Hypothalamus (tissue), 51 donors: ENCODE results near the gene RAVER2.
"Not testable (repeated sequence)": the region's sequence is repeated elsewhere in the genome, so short reads cannot be mapped to it uniquely, and the experiment has no call there.

ENCODE experiments used
- DNase-seq, 51 donors: peaks; one replicate each; lab custom pipeline; 2025; lab: John Stamatoyannopoulos, UW

Gene RAVER2

DNA sequence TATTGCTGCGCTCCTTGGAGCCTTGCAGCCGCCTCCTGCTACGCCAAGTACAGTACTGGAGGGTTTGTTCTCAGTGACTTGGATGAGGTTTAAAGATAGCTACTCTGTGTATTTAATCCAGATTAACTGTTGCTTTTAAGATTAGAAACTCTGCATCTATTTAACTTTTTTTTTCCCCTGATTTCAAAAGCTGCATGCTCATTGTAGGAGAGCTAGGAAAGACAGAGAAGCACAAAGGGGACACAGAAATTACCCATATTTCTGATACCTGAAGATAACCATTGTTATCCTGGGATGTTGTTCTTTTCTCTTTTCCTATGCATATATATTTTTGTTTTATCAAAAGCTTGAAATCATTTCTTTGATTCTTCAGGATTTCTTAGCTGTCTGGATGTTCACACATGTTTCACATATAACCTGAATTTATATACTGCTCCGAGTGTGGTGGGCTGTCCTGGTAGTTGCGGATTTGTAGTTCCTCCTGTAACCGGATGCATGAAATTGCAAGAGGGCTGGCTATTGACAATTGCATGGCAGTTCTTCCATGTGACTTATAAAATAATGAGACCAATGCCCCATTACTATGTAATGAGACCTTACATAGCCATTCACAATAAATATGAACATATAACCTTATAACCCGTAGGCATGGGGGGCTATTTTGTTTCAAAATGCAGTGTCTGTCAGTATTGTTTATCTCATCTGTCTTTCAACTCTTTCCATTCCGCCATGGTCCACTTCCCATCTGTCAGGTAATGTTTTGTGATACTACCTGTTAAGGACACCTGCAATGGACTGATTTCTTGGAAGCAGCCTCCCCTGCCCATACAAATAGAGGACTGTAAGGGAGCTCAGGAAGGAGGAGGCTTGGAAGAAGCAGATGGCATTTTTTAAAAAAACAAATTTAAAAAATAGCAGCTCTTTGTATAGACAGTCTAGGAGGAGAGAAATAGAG, 1.4 kb downstream of the RAVER2 start:
- DNase-seq = peak in 2 of 51 donors; percentile 2 to 19

DNA sequence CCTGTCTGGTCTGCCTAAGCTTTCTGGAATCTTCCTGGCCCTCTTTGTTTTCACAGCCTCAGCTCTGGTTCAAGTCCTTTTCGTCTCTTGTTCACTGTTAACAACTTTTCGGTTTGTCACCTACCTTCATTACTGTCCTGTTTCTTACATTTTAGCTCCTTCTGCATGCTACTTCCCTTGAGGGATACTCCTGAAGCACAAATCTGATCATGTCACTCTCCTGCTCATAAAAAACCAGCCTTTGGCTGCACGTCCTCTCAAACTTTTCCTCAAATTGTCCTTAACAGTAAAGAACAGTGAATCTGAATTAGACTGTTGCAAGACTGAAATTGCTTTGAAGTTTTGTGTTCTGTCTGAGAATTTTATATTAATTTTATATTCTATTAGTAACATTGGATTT, 3.3 kb downstream of the RAVER2 start:
- DNase-seq = peak in 1 of 51 donors; percentile 0

- no peak for DNase-seq
Measured at GRCh38 chr1:64748706-64749105, 3.8 kb downstream of the RAVER2 start.

DNA sequence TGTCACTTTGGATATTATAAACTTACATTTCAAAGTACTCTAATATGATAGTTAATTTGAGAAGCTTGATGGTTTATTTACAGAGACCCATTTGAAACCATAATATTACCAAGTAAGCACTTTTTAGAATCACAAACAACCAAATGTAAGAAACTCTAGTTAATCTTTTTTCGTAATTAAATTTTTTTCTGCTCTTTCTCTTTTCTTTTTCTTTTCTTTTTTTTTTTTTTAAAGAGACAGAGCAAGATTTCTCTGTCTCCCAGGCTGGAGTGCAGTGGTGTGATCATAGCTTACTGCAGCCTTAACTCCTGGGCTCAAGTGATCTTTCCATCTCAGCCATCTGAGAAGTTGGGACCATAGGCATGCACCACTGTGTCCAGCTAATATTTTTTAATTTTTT, 5.2 kb downstream of the RAVER2 start:
- no peak for DNase-seq

GRCh38 chr1:64750875-64751274, 6.0 kb downstream of the RAVER2 start:
- no peak for DNase-seq

GRCh38 chr1:64754173-64754572, 9.3 kb downstream of the RAVER2 start:
- no peak for DNase-seq

GRCh38 chr1:64755361-64755760, 10.5 kb downstream of the RAVER2 start:
- no peak for DNase-seq

DNA sequence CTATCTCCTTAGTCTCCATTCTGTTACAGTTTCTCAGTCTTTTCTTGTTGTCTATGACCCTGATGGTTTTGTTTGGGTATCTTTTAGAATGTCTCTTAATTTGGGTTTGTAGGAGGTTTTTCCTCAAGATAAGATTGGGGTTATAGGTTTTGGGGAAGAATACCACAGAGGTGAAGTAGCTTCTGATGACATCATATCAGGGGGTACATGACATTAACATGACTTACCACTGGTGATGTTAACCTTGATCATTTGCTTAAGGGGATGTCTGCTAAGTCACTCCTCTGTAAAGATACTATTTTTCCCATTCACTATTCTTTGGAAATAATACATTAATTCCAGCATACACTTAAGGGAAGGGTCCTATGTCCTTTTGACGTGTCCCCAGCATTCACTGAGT, 11.9 kb downstream of the RAVER2 start:
- DNase-seq = no peak

DNA sequence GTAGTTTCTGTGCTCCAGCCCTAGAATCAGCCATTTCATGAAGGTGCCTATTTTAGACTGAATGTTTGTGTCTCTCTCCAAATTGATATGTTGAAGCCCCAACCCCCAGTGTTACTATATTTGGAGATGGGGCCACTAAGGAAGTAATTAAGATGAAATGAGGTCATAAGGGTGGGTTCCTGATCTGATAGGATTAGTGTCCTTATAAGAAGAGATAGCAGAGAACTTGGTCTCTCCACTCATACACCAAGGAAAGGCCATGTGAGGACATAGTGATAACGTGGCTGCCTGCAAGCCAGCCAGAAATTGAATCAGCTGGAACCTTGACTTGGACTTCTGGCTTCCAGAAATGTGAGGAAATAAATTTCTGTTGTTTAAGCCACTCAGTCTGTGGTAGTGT, 12.3 kb downstream of the RAVER2 start:
- DNase-seq = no peak

GRCh38 chr1:64758233-64758632, 13.4 kb downstream of the RAVER2 start:
- DNase-seq = no peak

- DNase-seq = no peak
Measured at GRCh38 chr1:64759968-64760367, 15.1 kb downstream of the RAVER2 start.

- DNase-seq = no peak
Measured at GRCh38 chr1:64765012-64765411, 20.1 kb downstream of the RAVER2 start.

DNA sequence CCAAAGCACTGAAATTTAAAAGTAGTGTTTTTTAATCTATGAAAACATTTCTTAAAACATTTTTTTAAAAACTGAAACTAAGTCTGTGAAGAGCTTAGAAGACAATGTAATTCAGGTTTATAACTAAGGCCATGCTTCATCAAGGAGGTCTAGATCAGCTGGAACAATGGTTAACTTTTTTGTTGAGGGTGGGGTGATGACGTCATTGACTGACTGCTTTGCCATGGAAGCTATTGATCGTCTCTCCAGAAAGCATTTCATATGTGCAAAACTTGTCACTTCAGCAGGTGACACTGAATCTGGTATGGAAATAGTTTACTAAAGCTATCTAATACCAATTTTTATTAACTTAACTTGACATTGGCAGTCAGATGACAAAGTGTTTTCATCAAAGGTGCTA, 21.0 kb downstream of the RAVER2 start:
- DNase-seq = no peak

GRCh38 chr1:64766429-64766828, 21.6 kb downstream of the RAVER2 start:
- DNase-seq = no peak

- DNase-seq = no peak
Measured at GRCh38 chr1:64769482-64769881, 24.6 kb downstream of the RAVER2 start.

DNA sequence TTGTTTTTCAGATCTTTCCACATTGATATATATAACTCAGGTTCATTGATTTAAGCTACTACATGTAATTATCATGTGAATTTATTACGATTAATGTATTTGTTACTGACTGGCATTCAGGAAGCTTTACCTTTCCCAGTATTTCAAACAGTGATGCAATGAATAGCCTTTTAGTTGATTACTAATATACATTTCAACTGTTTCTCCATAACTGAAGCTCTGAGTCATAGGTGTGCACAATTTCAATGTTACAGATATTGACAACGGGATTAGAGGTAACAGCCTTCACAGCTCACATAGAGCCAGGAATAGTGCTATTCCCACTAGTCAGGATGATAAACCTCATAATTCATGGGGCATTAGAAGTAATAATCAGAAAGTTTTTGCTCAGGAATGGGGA, 25.1 kb downstream of the RAVER2 start:
- DNase-seq = no peak

- not testable (repeated sequence) for DNase-seq
Measured at GRCh38 chr1:64773306-64773705, 28.4 kb downstream of the RAVER2 start.

GRCh38 chr1:64775113-64775512, 30.2 kb downstream of the RAVER2 start:
- no peak for DNase-seq

DNA sequence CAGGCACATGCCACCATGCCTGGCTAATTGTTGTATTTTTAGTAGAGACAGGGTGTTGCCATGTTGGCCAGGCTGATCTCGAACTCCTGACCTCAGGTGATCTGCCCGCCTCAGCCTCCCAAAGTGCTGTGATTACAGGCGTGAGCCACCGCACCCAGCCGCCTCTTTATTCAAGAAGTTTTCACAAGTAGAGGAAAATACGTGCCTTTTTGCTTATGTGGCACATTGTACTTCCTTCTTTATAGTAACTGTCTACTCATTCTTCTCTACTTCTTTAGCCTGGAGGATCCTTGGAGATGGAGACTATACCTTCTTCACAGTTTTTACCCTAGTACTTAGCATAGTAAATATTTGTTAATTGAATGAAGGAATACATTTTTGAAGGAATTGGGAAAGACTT, 37.2 kb downstream of the RAVER2 start:
- not testable (repeated sequence) for DNase-seq

GRCh38 chr1:64782848-64783247, 38.0 kb downstream of the RAVER2 start:
- DNase-seq = not testable (repeated sequence)

- no peak for DNase-seq
Measured at GRCh38 chr1:64790832-64791487, 46.1 kb downstream of the RAVER2 start.

- DNase-seq = no peak
Measured at GRCh38 chr1:64798872-64799271, 54.0 kb downstream of the RAVER2 start.
